Panc1 (cell line): ENCODE data around the gene SUDS3. TPM values are rescaled to one million over a fixed set of nuclear protein-coding genes. Genes with fewer than 3 reads are reported as not detected.

Experiments
- ATAC-seq: fragments of 200-7000 bp; cut with Tn5 transposase; 2 replicates; pipeline ENCODE4 v1.9.1; 2020; ENCODE audit warnings: mild to moderate bottlenecking, moderate library complexity
- BruUV-seq: library from RNA; stranded (reverse); fragments of 400-500 nt; replicated peaks from 2 replicates; lab custom pipeline; 2021; lab: Mats Ljungman, UMichigan
- CTCF ChIA-PET: fragments of 300-600 bp; sonication (Branson Sonifier 250); formaldehyde crosslinking; loops from one replicate; lab custom pipeline; 2022; ENCODE audit warnings: antibody characterized with exemption; lab: Charles Lee
- POLR2A ChIA-PET: fragments of 300-600 bp; sonication (Branson Sonifier 250); formaldehyde crosslinking; loops from one replicate; lab custom pipeline; 2022; ENCODE audit warnings: antibody characterized with exemption; lab: Charles Lee
- DNase-seq: peaks from one replicate; pipeline ENCODE4 v3.0.0-alpha.2; 2010; ENCODE audit warnings: low read depth, low spot score
- H3K27ac ChIP-seq: 2 replicates; pipeline ENCODE4 v1.5.1; 2011; ENCODE audit warnings: mild to moderate bottlenecking, low read length, inconsistent platforms
- H3K27me3 ChIP-seq: fragments of 200-500 bp; sonication (Bioruptor generic); 2 replicates; pipeline ENCODE4 v1.6.0; 2014; ENCODE audit warnings: low read length, inconsistent platforms; ENCODE audit not compliant: control insufficient read depth, insufficient read depth
- H3K36me3 ChIP-seq: fragments of 200-500 bp; sonication (Bioruptor generic); 2 replicates; pipeline ENCODE4 v1.5.1; 2014; ENCODE audit warnings: inconsistent platforms, mild to moderate bottlenecking, low read length, moderate library complexity; ENCODE audit not compliant: control insufficient read depth, insufficient read depth
- H3K4me1 ChIP-seq: 2 replicates; pipeline ENCODE4 v1.5.1; 2011; ENCODE audit warnings: inconsistent platforms, mild to moderate bottlenecking, low read length, moderate library complexity; ENCODE audit not compliant: control insufficient read depth, insufficient read depth
- H3K4me3 ChIP-seq, 2 experiments: 2 replicates each; pipeline ENCODE4 v1.5.1; 2011 to 2012; ENCODE audit warnings: low read depth in 2 of 2, low read length in 2 of 2, mild to moderate bottlenecking in 2 of 2, inconsistent platforms in 1 of 2, moderate library complexity in 1 of 2
- H3K9me3 ChIP-seq: fragments of 200-500 bp; sonication (Bioruptor generic); 2 replicates; pipeline ENCODE4 v1.5.1; 2014; ENCODE audit warnings: low read depth, mild to moderate bottlenecking, inconsistent platforms, low read length, moderate library complexity; ENCODE audit not compliant: control insufficient read depth, insufficient read depth
- POLR2AphosphoS5 ChIP-seq: IDR thresholded peaks from 2 replicates; pipeline ENCODE4 v1.6.1; 2012; ENCODE audit warnings: mild to moderate bottlenecking, low read depth, low read length, moderate library complexity
- REST ChIP-seq, 2 experiments: IDR thresholded peaks; 2 replicates each; pipeline ENCODE4 v1.6.1; 2011 to 2012; ENCODE audit warnings: low read depth in 2 of 2, control low read depth in 1 of 2, low read length in 1 of 2, mild to moderate bottlenecking in 1 of 2, moderate library complexity in 1 of 2; ENCODE audit not compliant: insufficient read depth in 1 of 2
- SIN3A ChIP-seq: IDR thresholded peaks from 2 replicates; pipeline ENCODE4 v1.6.1; 2012; ENCODE audit warnings: low read depth, mild to moderate bottlenecking, low read length, moderate library complexity, borderline replicate concordance; ENCODE audit not compliant: insufficient read depth
- TCF7L2 ChIP-seq: IDR thresholded peaks from 2 replicates; pipeline ENCODE4 v1.6.1; 2011; ENCODE audit warnings: mild to moderate bottlenecking, low read depth, low read length, inconsistent platforms
- in situ Hi-C: cut with HindIII; loops from 2 replicates; pipeline ENCODE4 v1.10.0; 2016; ENCODE audit warnings: low sequenced_read_pairs, low pct_unique_long_range_greater_than_20kb
- intact Hi-C: fragments of 100-400 bp; cut with micrococcal nuclease; formaldehyde crosslinking; loops from one replicate; pipeline ENCODE4 v1.10.0; 2022; ENCODE audit not compliant: unreplicated experiment
- total RNA-seq: library from RNA; stranded (reverse); gene quantifications from one replicate; pipeline ENCODE4 v1.2.1, GENCODE V29; 2021; ENCODE audit not compliant: unreplicated experiment
- TF ChIP-seq, protein P1 (sequence below): fragments of 450-650 bp; IDR thresholded peaks from 2 replicates; pipeline ENCODE4 v1.5.1; 2017; ENCODE audit warnings: mild to moderate bottlenecking

Gene SUDS3
- total RNA-seq, 1 experiment from 2014 or later: 37.4 TPM

- H3K4me1 ChIP-seq: peaks cover 18% of the 10 kb centered on the region
- ATAC-seq (no peak), DNase-seq (no peak)
- CTCF ChIA-PET: no interaction called here
- POLR2A ChIA-PET: interaction anchor here (0.6 kb wide), 1 partner anchor 281 kb away, joined by 10 read pairs; the partner anchor contains the start of gene WSB2
- in situ Hi-C loops (no loop called here), intact Hi-C loops (no loop called here)
- H3K27me3 ChIP-seq: no peaks in the 10 kb centered on the region
- no peaks in the 10 kb centered on the region for H3K36me3 ChIP-seq
- TF ChIP-seq REST (IDR thresholded peaks at IDR 0.05; ENCODE audit: insufficient read depth in 1 of 2, low read depth in 2 of 2, low read length in 1 of 2) (no peak), POLR2AphosphoS5 (no peak), SIN3A (no peak), TCF7L2 (no peak)
- TF ChIP-seq, protein P1, sequence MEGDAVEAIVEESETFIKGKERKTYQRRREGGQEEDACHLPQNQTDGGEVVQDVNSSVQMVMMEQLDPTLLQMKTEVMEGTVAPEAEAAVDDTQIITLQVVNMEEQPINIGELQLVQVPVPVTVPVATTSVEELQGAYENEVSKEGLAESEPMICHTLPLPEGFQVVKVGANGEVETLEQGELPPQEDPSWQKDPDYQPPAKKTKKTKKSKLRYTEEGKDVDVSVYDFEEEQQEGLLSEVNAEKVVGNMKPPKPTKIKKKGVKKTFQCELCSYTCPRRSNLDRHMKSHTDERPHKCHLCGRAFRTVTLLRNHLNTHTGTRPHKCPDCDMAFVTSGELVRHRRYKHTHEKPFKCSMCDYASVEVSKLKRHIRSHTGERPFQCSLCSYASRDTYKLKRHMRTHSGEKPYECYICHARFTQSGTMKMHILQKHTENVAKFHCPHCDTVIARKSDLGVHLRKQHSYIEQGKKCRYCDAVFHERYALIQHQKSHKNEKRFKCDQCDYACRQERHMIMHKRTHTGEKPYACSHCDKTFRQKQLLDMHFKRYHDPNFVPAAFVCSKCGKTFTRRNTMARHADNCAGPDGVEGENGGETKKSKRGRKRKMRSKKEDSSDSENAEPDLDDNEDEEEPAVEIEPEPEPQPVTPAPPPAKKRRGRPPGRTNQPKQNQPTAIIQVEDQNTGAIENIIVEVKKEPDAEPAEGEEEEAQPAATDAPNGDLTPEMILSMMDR: no peak
- BruUV-seq: no TSS peak
- H3K9me3 ChIP-seq: no peaks in the 10 kb centered on the region
- H3K27ac ChIP-seq: no peak overlapping the region
- H3K4me3 ChIP-seq: no peak overlapping the region
Measured at GRCh38 chr12:118342090-118342489, 34.3 kb upstream of the SUDS3 start.

DNA sequence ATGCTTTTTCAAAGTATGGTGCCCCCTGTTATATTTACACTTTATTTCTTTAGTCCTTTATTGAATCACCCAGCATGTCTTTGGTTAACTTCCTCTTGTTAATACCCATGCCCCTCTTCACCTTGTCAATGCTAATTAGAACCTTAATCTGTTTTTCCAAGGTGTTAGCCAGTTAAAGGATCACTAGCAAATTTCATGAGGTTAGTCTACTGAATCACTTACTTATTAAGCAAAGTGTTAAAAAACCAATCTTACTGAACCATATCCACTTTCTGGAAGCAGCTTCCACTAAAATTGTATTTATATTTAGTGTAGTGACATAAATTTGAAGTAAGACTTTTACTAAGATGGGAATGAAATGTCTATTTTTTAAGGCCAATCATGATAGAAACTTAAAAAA is 31.5 kb upstream of the SUDS3 start:
- Histone ChIP-seq H3K27ac (no peak overlapping the region; the same call in 1 of the 2 replicates), H3K9me3 (no peaks in the 10 kb centered on the region), H3K4me1 (peaks cover 4% of the 10 kb centered on the region; the same call in 1 of the 2 replicates), H3K27me3 (no peaks in the 10 kb centered on the region), H3K4me3 (no peak overlapping the region), H3K36me3 (no peaks in the 10 kb centered on the region)
- POLR2A ChIA-PET: interaction anchor here (0.7 kb wide), 1 partner anchor 15 kb away, joined by 4 read pairs; no protein-coding TSS in a partner anchor
- ATAC-seq (no peak), DNase-seq (no peak)
- intact Hi-C loops (no loop called here), in situ Hi-C loops (no loop called here)
- TF ChIP-seq SIN3A: no peak
- TF ChIP-seq, protein P1: no peak
- TF ChIP-seq POLR2AphosphoS5: no peak
- no peak for TF ChIP-seq REST (IDR thresholded peaks at IDR 0.05; ENCODE audit: insufficient read depth in 1 of 2, low read depth in 2 of 2, low read length in 1 of 2)
- no peak for TF ChIP-seq TCF7L2
- no TSS peak for BruUV-seq
- CTCF ChIA-PET: no interaction called here
